Keratinocyte (primary cell): ENCODE results near the gene SEMA4A.
"Not testable (repeated sequence)": the region's sequence is repeated elsewhere in the genome, so short reads cannot be mapped to it uniquely, and the experiment has no call there.

Source experiments
- EZH2 ChIP-seq: IDR thresholded peaks from one replicate; pipeline ENCODE4 v1.6.1; 2012; ENCODE audit warnings: inconsistent platforms, mild to moderate bottlenecking, low read length, moderate library complexity
- TF ChIP-seq, protein P1 (sequence below), 3 experiments: IDR thresholded peaks in 1 of 3; conservative IDR thresholded peaks in 1 of 3; optimal IDR thresholded peaks in 1 of 3; 2 replicates in 2 of 3; 3 replicates in 1 of 3; pipeline versions ENCODE3 to v1.5.1; 2011; ENCODE audit warnings: low read length in 3 of 3, mild to moderate bottlenecking in 3 of 3, moderate library complexity in 2 of 3, control low read depth in 1 of 3, inconsistent platforms in 1 of 3; ENCODE audit not compliant: insufficient read depth in 2 of 3; ENCODE audit errors: extremely low read depth in 1 of 3

DNA sequence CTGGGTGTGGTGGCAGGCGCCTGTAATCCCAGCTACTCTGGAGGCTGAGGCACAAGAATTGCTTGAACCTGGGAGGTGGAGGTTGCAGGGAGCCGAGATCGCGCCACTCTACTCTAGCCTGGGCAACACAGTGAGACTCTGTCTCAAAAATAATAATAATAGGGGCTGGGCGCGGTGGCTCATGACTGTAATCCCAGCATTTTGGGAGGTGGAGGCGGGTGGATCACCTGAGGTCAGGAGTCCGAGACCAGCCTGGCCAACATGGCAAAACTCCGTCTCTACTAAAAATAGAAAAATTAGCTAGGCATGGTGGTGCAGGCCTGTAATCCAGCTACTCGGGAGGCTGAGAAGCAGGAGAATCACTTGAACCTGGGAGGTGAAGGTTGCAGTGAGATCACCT lies 27.8 kb upstream of the SEMA4A start:
- TF ChIP-seq, protein P1, sequence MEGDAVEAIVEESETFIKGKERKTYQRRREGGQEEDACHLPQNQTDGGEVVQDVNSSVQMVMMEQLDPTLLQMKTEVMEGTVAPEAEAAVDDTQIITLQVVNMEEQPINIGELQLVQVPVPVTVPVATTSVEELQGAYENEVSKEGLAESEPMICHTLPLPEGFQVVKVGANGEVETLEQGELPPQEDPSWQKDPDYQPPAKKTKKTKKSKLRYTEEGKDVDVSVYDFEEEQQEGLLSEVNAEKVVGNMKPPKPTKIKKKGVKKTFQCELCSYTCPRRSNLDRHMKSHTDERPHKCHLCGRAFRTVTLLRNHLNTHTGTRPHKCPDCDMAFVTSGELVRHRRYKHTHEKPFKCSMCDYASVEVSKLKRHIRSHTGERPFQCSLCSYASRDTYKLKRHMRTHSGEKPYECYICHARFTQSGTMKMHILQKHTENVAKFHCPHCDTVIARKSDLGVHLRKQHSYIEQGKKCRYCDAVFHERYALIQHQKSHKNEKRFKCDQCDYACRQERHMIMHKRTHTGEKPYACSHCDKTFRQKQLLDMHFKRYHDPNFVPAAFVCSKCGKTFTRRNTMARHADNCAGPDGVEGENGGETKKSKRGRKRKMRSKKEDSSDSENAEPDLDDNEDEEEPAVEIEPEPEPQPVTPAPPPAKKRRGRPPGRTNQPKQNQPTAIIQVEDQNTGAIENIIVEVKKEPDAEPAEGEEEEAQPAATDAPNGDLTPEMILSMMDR (optimal IDR thresholded peaks at IDR 0.05 in 1 of 3, IDR thresholded peaks at IDR 0.05 in 1 of 3, conservative IDR thresholded peaks at IDR 0.05 in 1 of 3; ENCODE audit: extremely low read depth in 1 of 3, insufficient read depth in 2 of 3, low read length in 3 of 3): not testable (repeated sequence)
- TF ChIP-seq EZH2: not testable (repeated sequence)
